CD4-positive, alpha-beta memory T cell (primary cell): ENCODE data around the gene TAF11L3. TPM values are rescaled to one million over a fixed set of nuclear protein-coding genes. Genes with fewer than 3 reads are reported as not detected.
"Not testable (repeated sequence)": the region's sequence is repeated elsewhere in the genome, so short reads cannot be mapped to it uniquely, and the experiment has no call there.

Source experiments
- CTCF ChIA-PET: fragments of 350-600 bp; sonication (Branson Sonifier 250); formaldehyde crosslinking; loops from one replicate; lab custom pipeline; 2021; ENCODE audit warnings: inconsistent platforms; ENCODE audit not compliant: partially characterized antibody; lab: Charles Lee
- POLR2A ChIA-PET: fragments of 350-600 bp; sonication (Branson Sonifier 250); formaldehyde crosslinking; loops from one replicate; lab custom pipeline; 2021; ENCODE audit not compliant: partially characterized antibody; lab: Charles Lee
- DNase-seq, 5 donors: peaks; one replicate each; pipeline versions ENCODE4 v3.0.0 to v3.0.0-alpha.2; 2020 to 2022; ENCODE audit warnings: mixed read lengths in 1 of 5
- H3K27ac ChIP-seq: one replicate; pipeline ENCODE4 v1.7.0; 2013; ENCODE audit warnings: low read depth, low read length
- H3K27me3 ChIP-seq: 2 replicates; pipeline ENCODE4 v1.7.0; 2013; ENCODE audit warnings: mild to moderate bottlenecking, low read length, moderate library complexity; ENCODE audit not compliant: insufficient read depth
- H3K36me3 ChIP-seq: 2 replicates; pipeline ENCODE4 v1.7.0; 2013; ENCODE audit warnings: mild to moderate bottlenecking, low read length, moderate library complexity; ENCODE audit not compliant: insufficient read depth
- H3K4me1 ChIP-seq: 2 replicates; pipeline ENCODE4 v1.7.0; 2013; ENCODE audit warnings: mild to moderate bottlenecking, low read length, moderate library complexity; ENCODE audit not compliant: insufficient read depth
- H3K4me3 ChIP-seq, 2 donors: one replicate each; pipeline ENCODE4 v1.7.0; 2013; ENCODE audit warnings: low read length in 2 of 2, mild to moderate bottlenecking in 1 of 2
- H3K9me3 ChIP-seq, 2 donors: one replicate each; pipeline ENCODE4 v1.7.0; 2013; ENCODE audit warnings: low read length in 2 of 2, control low read depth in 1 of 2; ENCODE audit not compliant: control insufficient read depth in 1 of 2
- H3K27ac Mint-ChIP-seq, 7 donors: one replicate each; pipeline ENCODE4 v1.8.0; 2020 to 2021; ENCODE audit warnings: mixed read lengths in 7 of 7, mild to moderate bottlenecking in 6 of 7, inconsistent platforms in 3 of 7, moderate library complexity in 3 of 7
- H3K27me3 Mint-ChIP-seq, 2 donors: one replicate each; pipeline ENCODE4 v1.8.0; 2020 to 2021; ENCODE audit warnings: mixed read lengths in 2 of 2
- H3K36me3 Mint-ChIP-seq, 2 donors: one replicate each; pipeline ENCODE4 v1.8.0; 2020 to 2021; ENCODE audit warnings: mixed read lengths in 2 of 2, inconsistent platforms in 1 of 2, mild to moderate bottlenecking in 1 of 2
- H3K4me1 Mint-ChIP-seq, 4 donors: one replicate each; pipeline ENCODE4 v1.8.0; 2020 to 2021; ENCODE audit warnings: mixed read lengths in 4 of 4, mild to moderate bottlenecking in 1 of 4
- H3K4me3 Mint-ChIP-seq, 8 donors: one replicate each; pipeline ENCODE4 v1.8.0; 2020 to 2021; ENCODE audit warnings: mixed read lengths in 8 of 8, mild to moderate bottlenecking in 7 of 8, moderate library complexity in 6 of 8, inconsistent platforms in 3 of 8
- H3K9me3 Mint-ChIP-seq, 8 donors: one replicate each; pipeline ENCODE4 v1.8.0; 2020 to 2021; ENCODE audit warnings: mixed read lengths in 8 of 8, mild to moderate bottlenecking in 5 of 8, inconsistent platforms in 3 of 8, moderate library complexity in 1 of 8
- intact Hi-C: fragments of 100-400 bp; cut with micrococcal nuclease; formaldehyde crosslinking; loops from one replicate; pipeline ENCODE4 v1.15.1; 2023
- polyA plus RNA-seq, 2 donors: library from polyadenylated mRNA; unstranded; fragments of 300-500 nt; fragmentation: Illumina TruSeq; gene quantifications; one replicate each; pipeline ENCODE4 v1.2.3, GENCODE V29; 2021
- total RNA-seq, 2 experiments: library from RNA; stranded (reverse); gene quantifications; one replicate each; pipeline ENCODE4 v1.2.3, GENCODE V29; 2021

Gene TAF11L3
- total RNA-seq = not detected
- not detected for polyA plus RNA-seq

- POLR2A ChIA-PET, H3K4me1 ChIP-seq, H3K4me1 Mint-ChIP-seq, H3K27ac ChIP-seq, H3K4me3 Mint-ChIP-seq, H3K9me3 ChIP-seq, H3K36me3 Mint-ChIP-seq, H3K9me3 Mint-ChIP-seq, H3K27ac Mint-ChIP-seq, DNase-seq, H3K27me3 Mint-ChIP-seq, H3K27me3 ChIP-seq, H3K36me3 ChIP-seq, CTCF ChIA-PET, H3K4me3 ChIP-seq, intact Hi-C loops: not testable (repeated sequence)
Measured at GRCh38 chr5:17518067-17518466, at the start of gene TAF11L3. TAF11L3 (plus strand) TSS chr5:17518367.

DNA sequence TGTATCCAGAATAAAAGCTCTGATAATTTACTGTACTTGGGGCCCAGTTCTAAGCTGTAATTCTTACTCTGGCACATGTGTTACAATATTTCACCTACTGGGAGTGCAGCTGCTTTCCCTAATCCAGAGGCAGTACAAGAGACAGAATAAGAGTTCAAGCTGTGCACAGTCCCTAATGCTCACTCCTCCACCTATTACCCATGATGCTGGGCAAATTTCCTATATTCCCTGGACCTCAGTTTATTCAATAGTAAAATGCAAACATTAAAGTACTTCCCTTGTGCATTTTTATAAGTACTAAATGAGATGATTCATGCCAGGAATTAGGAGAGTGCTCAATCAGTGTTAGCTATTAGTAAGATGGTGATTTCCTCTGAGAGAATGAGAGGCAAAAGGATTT, 48.1 kb upstream of the TAF11L3 start:
- no peaks in the 10 kb centered on the region for H3K27me3 Mint-ChIP-seq
- no peaks in the 10 kb centered on the region for H3K4me1 Mint-ChIP-seq
- ChIA-PET CTCF (no interaction called here), POLR2A (no interaction called here)
- no peaks in the 10 kb centered on the region for H3K4me1 ChIP-seq
- no peaks in the 10 kb centered on the region for H3K27me3 ChIP-seq
- no peak for DNase-seq
- no peaks in the 10 kb centered on the region for H3K36me3 Mint-ChIP-seq
- no peaks in the 10 kb centered on the region for H3K36me3 ChIP-seq
- intact Hi-C loops = no loop called here
- no peak overlapping the region for H3K27ac Mint-ChIP-seq
- no peak overlapping the region for H3K27ac ChIP-seq
- no peaks in the 10 kb centered on the region for H3K9me3 ChIP-seq
- no peak overlapping the region for H3K4me3 Mint-ChIP-seq
- no peak overlapping the region for H3K4me3 ChIP-seq
- H3K9me3 Mint-ChIP-seq = peaks cover 0 to 11% (median 2%) of the 10 kb centered on the region in 8 donors

DNA sequence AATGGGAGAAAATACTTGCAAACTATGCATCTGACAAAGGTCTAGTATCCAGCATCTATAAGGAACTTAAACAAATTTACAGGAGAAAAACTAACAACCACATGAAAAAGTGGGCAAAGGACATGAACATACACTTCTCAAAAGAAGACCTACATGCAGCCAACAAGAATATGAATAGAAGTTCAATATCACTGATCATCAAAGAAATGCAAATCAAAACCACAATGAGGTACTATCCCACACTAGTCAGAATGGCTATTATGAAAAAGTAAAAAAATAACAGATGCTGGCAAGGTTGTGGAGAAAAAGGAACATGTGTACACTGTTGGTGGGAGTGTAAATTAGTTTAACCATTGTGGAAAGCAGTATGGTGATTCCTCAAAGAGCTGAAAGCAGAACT, 43.1 kb upstream of the TAF11L3 start:
- H3K9me3 Mint-ChIP-seq, H3K4me1 ChIP-seq, H3K27ac ChIP-seq, H3K4me3 ChIP-seq, CTCF ChIA-PET, DNase-seq, H3K36me3 Mint-ChIP-seq, H3K9me3 ChIP-seq, H3K27me3 Mint-ChIP-seq, POLR2A ChIA-PET, intact Hi-C loops, H3K4me1 Mint-ChIP-seq, H3K27me3 ChIP-seq, H3K36me3 ChIP-seq, H3K27ac Mint-ChIP-seq, H3K4me3 Mint-ChIP-seq: not testable (repeated sequence)

DNA sequence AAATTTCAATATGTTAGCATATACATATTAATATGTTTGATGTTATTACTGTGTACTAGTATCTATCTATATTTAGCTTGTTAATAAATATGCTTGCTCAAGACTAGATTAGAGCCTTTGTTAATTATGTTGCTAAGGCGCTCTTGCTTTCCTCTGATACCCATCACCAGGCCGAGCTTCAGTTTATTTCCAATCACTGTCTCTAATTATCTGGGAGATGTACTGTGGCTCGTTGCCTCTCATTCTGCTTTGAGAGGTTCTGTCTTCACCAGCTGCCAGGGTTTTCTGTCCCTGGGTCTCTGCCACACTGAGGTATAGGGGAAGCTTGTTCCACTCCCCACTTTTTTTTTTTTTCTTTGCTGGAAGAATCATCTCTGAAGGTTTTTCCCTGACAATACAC, 41.1 kb upstream of the TAF11L3 start:
- H3K4me1 ChIP-seq = no peaks in the 10 kb centered on the region
- CTCF ChIA-PET = no interaction called here
- H3K4me1 Mint-ChIP-seq = no peaks in the 10 kb centered on the region

GRCh38 chr5:17477573-17478265, 40.4 kb upstream of the TAF11L3 start:
- Mint-ChIP-seq H3K27ac (no peak overlapping the region), H3K4me1 (no peaks in the 10 kb centered on the region), H3K4me3 (no peak overlapping the region), H3K36me3 (no peaks in the 10 kb centered on the region), H3K27me3 (no peaks in the 10 kb centered on the region), H3K9me3 (peaks cover 0 to 6% (median 2%) of the 10 kb centered on the region in 8 donors)
- Histone ChIP-seq H3K27ac (no peak overlapping the region), H3K4me1 (no peaks in the 10 kb centered on the region), H3K4me3 (no peak overlapping the region), H3K9me3 (no peaks in the 10 kb centered on the region), H3K36me3 (no peaks in the 10 kb centered on the region), H3K27me3 (no peaks in the 10 kb centered on the region)
- POLR2A ChIA-PET = no interaction called here
- intact Hi-C loops = no loop called here
- CTCF ChIA-PET = no interaction called here
- DNase-seq = no peak

More for the DNA sequence above, 41.1 kb upstream of the TAF11L3 start:
- Histone ChIP-seq H3K4me3 (no peak overlapping the region), H3K36me3 (no peaks in the 10 kb centered on the region), H3K9me3 (no peaks in the 10 kb centered on the region), H3K27me3 (no peaks in the 10 kb centered on the region), H3K27ac (no peak overlapping the region)
- POLR2A ChIA-PET = no interaction called here
- peaks cover 0 to 6% (median 2%) of the 10 kb centered on the region in 8 donors for H3K9me3 Mint-ChIP-seq
- H3K27ac Mint-ChIP-seq = no peak overlapping the region
- no peak for DNase-seq
- no peaks in the 10 kb centered on the region for H3K27me3 Mint-ChIP-seq
- intact Hi-C loops = no loop called here
- H3K36me3 Mint-ChIP-seq = no peaks in the 10 kb centered on the region
- no peak overlapping the region for H3K4me3 Mint-ChIP-seq

DNA sequence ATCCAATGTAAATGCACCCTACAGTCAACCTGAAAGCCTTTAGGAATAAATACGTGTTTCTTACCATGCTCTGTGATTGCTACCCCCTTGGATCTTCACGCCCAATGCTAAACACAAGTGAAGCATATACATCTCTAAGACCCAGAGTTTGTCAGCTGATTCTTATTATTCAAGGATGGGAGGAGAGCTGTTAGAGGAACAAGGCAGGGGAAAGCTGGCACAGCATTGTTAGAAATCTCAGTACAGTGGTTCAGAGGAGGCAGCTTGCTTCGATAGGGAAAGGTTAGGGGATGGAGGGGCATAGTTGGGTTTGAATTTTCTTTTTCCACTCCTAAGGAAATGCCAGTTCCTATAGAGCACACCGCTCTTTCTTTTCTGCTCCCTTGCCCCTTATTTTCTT, 36.8 kb upstream of the TAF11L3 start:
- CTCF ChIA-PET = no interaction called here

GRCh38 chr5:17482790-17483189, 35.4 kb upstream of the TAF11L3 start:
- ChIA-PET CTCF (no interaction called here), POLR2A (no interaction called here)
- H3K27me3 Mint-ChIP-seq = no peaks in the 10 kb centered on the region
- Histone ChIP-seq H3K9me3 (no peaks in the 10 kb centered on the region), H3K36me3 (no peaks in the 10 kb centered on the region), H3K4me1 (no peaks in the 10 kb centered on the region), H3K27me3 (no peaks in the 10 kb centered on the region), H3K4me3 (no peak overlapping the region), H3K27ac (no peak overlapping the region)
- no peak overlapping the region for H3K4me3 Mint-ChIP-seq
- DNase-seq = no peak
- H3K27ac Mint-ChIP-seq = no peak overlapping the region
- H3K36me3 Mint-ChIP-seq = no peaks in the 10 kb centered on the region
- H3K9me3 Mint-ChIP-seq = peaks cover 0 to 7% (median under 1%) of the 10 kb centered on the region in 8 donors
- intact Hi-C loops = no loop called here
- H3K4me1 Mint-ChIP-seq = no peaks in the 10 kb centered on the region

More for the DNA sequence above, 36.8 kb upstream of the TAF11L3 start:
- Histone ChIP-seq H3K36me3 (no peaks in the 10 kb centered on the region), H3K9me3 (no peaks in the 10 kb centered on the region), H3K4me3 (no peak overlapping the region), H3K27ac (no peak overlapping the region), H3K27me3 (no peaks in the 10 kb centered on the region), H3K4me1 (no peaks in the 10 kb centered on the region)
- Mint-ChIP-seq H3K27me3 (no peaks in the 10 kb centered on the region), H3K4me3 (no peak overlapping the region), H3K36me3 (no peaks in the 10 kb centered on the region), H3K27ac (no peak overlapping the region), H3K9me3 (peaks cover 0 to 7% (median under 1%) of the 10 kb centered on the region in 8 donors), H3K4me1 (no peaks in the 10 kb centered on the region)
- DNase-seq = no peak
- POLR2A ChIA-PET = no interaction called here
- intact Hi-C loops = no loop called here
